Astrocyte (in vitro differentiated cells and primary cell): Measurements from ENCODE around the gene UBE2C. TPM values are rescaled to one million over a fixed set of nuclear protein-coding genes. Genes with fewer than 3 reads are reported as not detected.
A peak's percentile ranks its signal among the peaks of the same experiment; 100 is the strongest.

ENCODE experiments used
- DNase-seq: peaks from one replicate; pipeline ENCODE4 v3.0.0-alpha.2; 2010; ENCODE audit warnings: low read depth
- FAIRE-seq: peaks from 2 replicates; lab custom pipeline; 2011; peaks lifted over from hg19 to GRCh38; lab: Jason Lieb, UNC
- H2AFZ ChIP-seq: 2 replicates; pipeline ENCODE4 v1.6.0; 2012; ENCODE audit warnings: low read depth, low read length, inconsistent platforms
- H3K27ac ChIP-seq: 2 replicates; pipeline ENCODE4 v1.5.1; 2011; ENCODE audit warnings: low read depth, low read length, inconsistent platforms
- H3K27me3 ChIP-seq: 2 replicates; pipeline ENCODE4 v1.6.0; 2011; ENCODE audit warnings: low read length, inconsistent platforms; ENCODE audit not compliant: insufficient read depth
- H3K36me3 ChIP-seq: 2 replicates; pipeline ENCODE4 v1.5.1; 2011; ENCODE audit warnings: low read length, inconsistent platforms; ENCODE audit not compliant: insufficient read depth
- H3K4me1 ChIP-seq: 2 replicates; pipeline ENCODE4 v1.5.1; 2011; ENCODE audit warnings: low read length, inconsistent platforms; ENCODE audit not compliant: insufficient read depth
- H3K4me2 ChIP-seq: 2 replicates; pipeline ENCODE4 v1.6.0; 2012; ENCODE audit warnings: low read length, inconsistent platforms
- H3K4me3 ChIP-seq: 2 replicates; pipeline ENCODE4 v1.5.1; 2011; ENCODE audit warnings: low read depth, mild to moderate bottlenecking, low read length, inconsistent platforms; ENCODE audit not compliant: insufficient read depth
- H3K79me2 ChIP-seq: 2 replicates; pipeline ENCODE4 v1.6.0; 2012; ENCODE audit warnings: mild to moderate bottlenecking, low read length, inconsistent platforms; ENCODE audit not compliant: insufficient read depth
- H3K9ac ChIP-seq: 2 replicates; pipeline ENCODE4 v1.6.0; 2012; ENCODE audit warnings: mild to moderate bottlenecking, low read length, inconsistent platforms
- H3K9me3 ChIP-seq: 2 replicates; pipeline ENCODE4 v1.5.1; 2012; ENCODE audit warnings: low read depth, mild to moderate bottlenecking, low read length, inconsistent platforms; ENCODE audit not compliant: insufficient read depth
- H4K20me1 ChIP-seq: 2 replicates; pipeline ENCODE4 v1.6.0; 2012; ENCODE audit warnings: low read length, inconsistent platforms; ENCODE audit not compliant: insufficient read depth
- H3K27ac Mint-ChIP-seq: one replicate; pipeline ENCODE4 v1.8.0; 2021; ENCODE audit warnings: mild to moderate bottlenecking, mixed read lengths; ENCODE audit not compliant: unreplicated experiment
- H3K27me3 Mint-ChIP-seq: one replicate; pipeline ENCODE4 v1.8.0; 2021; ENCODE audit warnings: low read depth, mixed read lengths; ENCODE audit not compliant: unreplicated experiment
- H3K36me3 Mint-ChIP-seq: one replicate; pipeline ENCODE4 v1.8.0; 2021; ENCODE audit warnings: low read depth, mixed read lengths; ENCODE audit not compliant: unreplicated experiment
- H3K4me1 Mint-ChIP-seq: one replicate; pipeline ENCODE4 v1.8.0; 2021; ENCODE audit warnings: low read depth, mixed read lengths; ENCODE audit not compliant: unreplicated experiment
- H3K4me3 Mint-ChIP-seq: one replicate; pipeline ENCODE4 v1.8.0; 2021; ENCODE audit warnings: mild to moderate bottlenecking, moderate library complexity, mixed read lengths; ENCODE audit not compliant: unreplicated experiment
- H3K9me3 Mint-ChIP-seq: one replicate; pipeline ENCODE4 v1.8.0; 2021; ENCODE audit warnings: mild to moderate bottlenecking, mixed read lengths; ENCODE audit not compliant: unreplicated experiment
- CTCF ChIP-seq: IDR thresholded peaks from 2 replicates; pipeline ENCODE4 v1.5.1; 2011; ENCODE audit warnings: low read depth, mild to moderate bottlenecking, inconsistent platforms, low read length, moderate library complexity; ENCODE audit not compliant: insufficient read depth
- EZH2 ChIP-seq: IDR thresholded peaks from 2 replicates; pipeline ENCODE4 v1.6.1; 2012; ENCODE audit warnings: mild to moderate bottlenecking, low read length, inconsistent platforms; ENCODE audit not compliant: insufficient read depth
- total RNA-seq: library from RNA; stranded (reverse); gene quantifications from 2 replicates; pipeline ENCODE4 v1.2.1, GENCODE V29; 2021

The UBE2C gene
- total RNA-seq, 1 donor from 2014 or later, result 12.3 TPM

DNA sequence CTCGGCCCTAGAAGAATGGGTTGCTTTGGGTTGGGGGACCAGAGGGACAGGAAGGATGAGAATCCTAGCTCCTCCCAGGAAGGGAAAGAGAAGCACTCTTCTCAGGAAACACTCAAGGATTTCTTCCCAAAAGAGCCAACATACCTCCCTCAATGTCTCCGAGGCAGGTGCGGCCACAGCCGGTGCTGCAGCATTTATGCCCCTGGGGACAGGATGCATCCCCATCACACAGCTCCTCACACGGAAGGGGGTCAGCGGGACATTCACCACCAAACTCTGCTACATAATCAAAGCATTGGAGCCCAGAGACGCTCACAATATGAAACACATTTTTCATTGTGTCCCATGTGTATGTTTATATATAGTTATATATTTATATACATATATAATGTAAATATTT lies 35.5 kb upstream of the UBE2C start:
- H3K36me3 Mint-ChIP-seq, result no peaks in the 10 kb centered on the region
- no peak overlapping the region for H3K27ac Mint-ChIP-seq
- H3K4me1 ChIP-seq, result peaks cover 38% of the 10 kb centered on the region
- no peak overlapping the region for H2AFZ ChIP-seq
- TF ChIP-seq CTCF, result no peak
- no peak overlapping the region for H3K4me2 ChIP-seq
- H3K36me3 ChIP-seq, result no peaks in the 10 kb centered on the region
- H3K4me3 Mint-ChIP-seq, result no peak overlapping the region
- DNase-seq (no peak), FAIRE-seq (no peak)
- no peaks in the 10 kb centered on the region for H3K79me2 ChIP-seq
- peaks cover 4% of the 10 kb centered on the region for H3K9me3 Mint-ChIP-seq
- peaks cover 45% of the 10 kb centered on the region for H3K4me1 Mint-ChIP-seq
- no peak overlapping the region for H3K4me3 ChIP-seq
- H4K20me1 ChIP-seq, result no peaks in the 10 kb centered on the region
- H3K27me3 ChIP-seq, result no peaks in the 10 kb centered on the region
- no peaks in the 10 kb centered on the region for H3K27me3 Mint-ChIP-seq
- no peaks in the 10 kb centered on the region for H3K9me3 ChIP-seq
- H3K27ac ChIP-seq, result no peak overlapping the region
- H3K9ac ChIP-seq, result no peak overlapping the region

DNA sequence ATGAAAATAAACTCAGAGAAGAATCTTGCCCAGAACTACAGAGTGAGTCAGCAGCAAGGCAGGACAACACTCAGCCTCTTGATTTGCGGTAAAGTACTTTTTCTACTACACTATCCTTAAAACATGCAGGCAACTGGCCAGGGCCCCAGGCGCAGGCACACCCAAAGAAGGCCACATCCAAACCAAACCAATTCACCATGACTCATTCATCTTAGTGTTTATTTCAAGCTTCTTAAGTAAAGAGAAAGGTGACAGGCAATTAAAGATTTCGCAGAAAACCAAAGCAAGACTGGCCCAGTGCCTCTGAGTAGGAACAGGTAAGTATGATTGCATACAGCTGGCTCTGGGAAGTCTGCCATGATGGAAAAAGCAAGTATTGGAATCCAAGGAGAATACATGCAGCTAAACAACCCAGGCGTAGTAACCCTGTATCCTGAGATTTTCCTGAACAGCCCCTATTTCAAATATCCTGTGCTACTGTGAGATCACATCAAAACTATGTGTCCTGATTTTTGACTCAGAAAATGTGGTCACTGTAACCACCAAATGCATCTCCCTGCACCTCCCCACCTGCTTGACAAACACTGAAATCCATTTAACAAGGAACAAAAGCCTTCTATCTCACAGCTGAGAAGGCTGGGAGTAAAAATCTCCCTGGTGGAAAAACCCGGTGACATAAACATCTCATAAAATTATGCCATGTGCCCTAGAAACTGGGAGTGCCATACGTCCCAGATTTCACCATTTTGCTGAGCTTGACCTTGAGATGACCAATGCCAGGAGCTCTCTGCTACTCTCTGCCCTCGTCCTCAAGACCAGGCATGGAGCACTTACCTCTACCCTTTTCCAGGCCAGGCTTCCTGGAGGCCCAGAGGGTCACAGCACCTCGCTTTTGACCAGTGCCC lies 33.2 kb upstream of the UBE2C start:
- H3K9me3 Mint-ChIP-seq, result peaks cover 4% of the 10 kb centered on the region
- no peaks in the 10 kb centered on the region for H3K36me3 Mint-ChIP-seq
- no peaks in the 10 kb centered on the region for H4K20me1 ChIP-seq
- no peaks in the 10 kb centered on the region for H3K79me2 ChIP-seq
- H3K4me2 ChIP-seq, result peak overlapping the region; percentile 74
- H3K27ac Mint-ChIP-seq, result peak overlapping the region; percentile 99
- peaks cover 48% of the 10 kb centered on the region for H3K4me1 Mint-ChIP-seq
- DNase-seq, result peak; percentile 100
- H3K4me3 ChIP-seq, result peak overlapping the region; percentile 38
- no peaks in the 10 kb centered on the region for H3K9me3 ChIP-seq
- FAIRE-seq, result no peak
- H2AFZ ChIP-seq, result no peak overlapping the region
- H3K4me3 Mint-ChIP-seq, result peak overlapping the region; percentile 17
- no peaks in the 10 kb centered on the region for H3K27me3 ChIP-seq
- peak overlapping the region; percentile 86 for H3K9ac ChIP-seq
- H3K27ac ChIP-seq, result peak overlapping the region; percentile 99
- H3K4me1 ChIP-seq, result peaks cover 48% of the 10 kb centered on the region
- H3K27me3 Mint-ChIP-seq, result no peaks in the 10 kb centered on the region
- H3K36me3 ChIP-seq, result no peaks in the 10 kb centered on the region
- TF ChIP-seq CTCF, result no peak
- no peak for TF ChIP-seq EZH2

- H3K4me1 ChIP-seq, result peaks cover 48% of the 10 kb centered on the region
- H3K4me3 ChIP-seq, result no peak overlapping the region
- Mint-ChIP-seq H3K4me1 (peaks cover 48% of the 10 kb centered on the region), H3K36me3 (no peaks in the 10 kb centered on the region), H3K4me3 (peak overlapping the region; percentile 27), H3K27ac (peak overlapping the region; percentile 99), H3K27me3 (no peaks in the 10 kb centered on the region), H3K9me3 (peaks cover 4% of the 10 kb centered on the region)
- H3K36me3 ChIP-seq, result no peaks in the 10 kb centered on the region
- FAIRE-seq (no peak), DNase-seq (no peak)
- H3K9ac ChIP-seq, result peak overlapping the region; percentile 86
- H2AFZ ChIP-seq, result no peak overlapping the region
- no peaks in the 10 kb centered on the region for H3K9me3 ChIP-seq
- H3K79me2 ChIP-seq, result no peaks in the 10 kb centered on the region
- no peaks in the 10 kb centered on the region for H3K27me3 ChIP-seq
- peak overlapping the region; percentile 70 for H3K4me2 ChIP-seq
- TF ChIP-seq EZH2 (no peak), CTCF (no peak)
- no peaks in the 10 kb centered on the region for H4K20me1 ChIP-seq
- peak overlapping the region; percentile 99 for H3K27ac ChIP-seq
Measured at GRCh38 chr20:45780159-45780558, 32.3 kb upstream of the UBE2C start.
